Mesenchymal stem cell (in vitro differentiated cells and primary cell): ENCODE measurements around the gene NAA20.

ENCODE experiments used
- DNase-seq: peaks from one replicate; pipeline ENCODE4 v3.0.0-alpha.2; 2013
- H2AFZ ChIP-seq: one replicate; pipeline ENCODE4 v1.6.1; 2013; ENCODE audit warnings: low read depth, mild to moderate bottlenecking, control low read depth, inconsistent platforms, low read length, moderate library complexity
- H2AK5ac ChIP-seq: 2 replicates; pipeline ENCODE4 v1.6.1; 2013; ENCODE audit warnings: low read length, moderate library complexity, mild to moderate bottlenecking, inconsistent platforms; ENCODE audit not compliant: severe bottlenecking
- H2BK120ac ChIP-seq: one replicate; pipeline ENCODE4 v1.6.1; 2013; ENCODE audit warnings: low read depth, mild to moderate bottlenecking, inconsistent platforms, low read length, moderate library complexity
- H2BK12ac ChIP-seq, 2 experiments: one replicate each; pipeline ENCODE4 v1.6.1; 2013; ENCODE audit warnings: inconsistent platforms in 2 of 2, low read length in 2 of 2, mild to moderate bottlenecking in 2 of 2, moderate library complexity in 2 of 2, control low read depth in 1 of 2
- H2BK15ac ChIP-seq: one replicate; pipeline ENCODE4 v1.6.1; 2013; ENCODE audit warnings: mild to moderate bottlenecking, low read depth, inconsistent platforms; ENCODE audit not compliant: poor library complexity, severe bottlenecking
- H2BK5ac ChIP-seq: 2 replicates; pipeline ENCODE4 v1.6.1; 2013; ENCODE audit warnings: low read depth, mild to moderate bottlenecking, low read length, control low read depth, inconsistent platforms; ENCODE audit not compliant: poor library complexity, severe bottlenecking
- H3K14ac ChIP-seq, 2 experiments: one replicate each; pipeline ENCODE4 v1.6.1; 2013; ENCODE audit warnings: inconsistent platforms in 2 of 2, low read length in 2 of 2, control low read depth in 1 of 2, mild to moderate bottlenecking in 1 of 2, moderate library complexity in 1 of 2
- H3K18ac ChIP-seq, 2 experiments: one replicate each; pipeline ENCODE4 v1.6.1; 2013; ENCODE audit warnings: inconsistent platforms in 2 of 2, low read length in 2 of 2, control low read depth in 1 of 2, low read depth in 1 of 2, mild to moderate bottlenecking in 1 of 2
- H3K23ac ChIP-seq, 2 experiments: one replicate each; pipeline ENCODE4 v1.6.1; 2013; ENCODE audit warnings: inconsistent platforms in 2 of 2, low read length in 2 of 2, mild to moderate bottlenecking in 2 of 2, moderate library complexity in 2 of 2, control low read depth in 1 of 2
- H3K27ac ChIP-seq: 2 replicates; pipeline ENCODE4 v1.5.1; 2013; ENCODE audit warnings: mild to moderate bottlenecking, moderate library complexity, low read length, control low read depth, inconsistent platforms; ENCODE audit not compliant: poor library complexity, severe bottlenecking
- H3K27me3 ChIP-seq, 2 experiments: 2 replicates each; pipeline versions ENCODE4 v1.6.1 to v1.7.0; 2013; ENCODE audit warnings: low read length in 2 of 2, mild to moderate bottlenecking in 2 of 2, moderate library complexity in 2 of 2, control low read depth in 1 of 2, inconsistent platforms in 1 of 2; ENCODE audit not compliant: control insufficient read depth in 1 of 2, insufficient read depth in 1 of 2
- H3K36me3 ChIP-seq, 2 experiments: 2 replicates each; pipeline versions ENCODE4 v1.6.1 to v1.7.0; 2013; ENCODE audit warnings: low read length in 2 of 2, control low read depth in 1 of 2, inconsistent platforms in 1 of 2, low read depth in 1 of 2, mild to moderate bottlenecking in 1 of 2; ENCODE audit not compliant: insufficient read depth in 2 of 2, control insufficient read depth in 1 of 2
- H3K4ac ChIP-seq, 2 experiments: one replicate each; pipeline ENCODE4 v1.6.1; 2013; ENCODE audit warnings: inconsistent platforms in 2 of 2, low read length in 2 of 2, mild to moderate bottlenecking in 2 of 2, moderate library complexity in 2 of 2, control low read depth in 1 of 2, low read depth in 1 of 2
- H3K4me1 ChIP-seq: 2 replicates; pipeline ENCODE4 v1.6.1; 2013; ENCODE audit warnings: low read depth, low read length, control low read depth; ENCODE audit not compliant: control insufficient read depth, insufficient read depth
- H3K4me2 ChIP-seq: 2 replicates; pipeline ENCODE4 v1.6.1; 2013; ENCODE audit warnings: low read length, mild to moderate bottlenecking, inconsistent platforms; ENCODE audit not compliant: poor library complexity, severe bottlenecking
- H3K4me3 ChIP-seq, 2 experiments: 2 replicates each; pipeline versions ENCODE4 v1.5.1 to v1.7.0; 2013; ENCODE audit warnings: low read length in 2 of 2, mild to moderate bottlenecking in 2 of 2, control low read depth in 1 of 2, low read depth in 1 of 2; ENCODE audit not compliant: insufficient read depth in 1 of 2
- H3K79me1 ChIP-seq: replicated peaks from 2 replicates; pipeline ENCODE4 v1.6.1; 2013; ENCODE audit warnings: mild to moderate bottlenecking, control low read depth, low read length, inconsistent platforms; ENCODE audit not compliant: poor library complexity, severe bottlenecking
- H3K9ac ChIP-seq: 2 replicates; pipeline ENCODE4 v1.7.0; 2013; ENCODE audit warnings: mild to moderate bottlenecking, low read length, moderate library complexity
- H3K9me3 ChIP-seq: 2 replicates; pipeline ENCODE4 v1.7.0; 2013; ENCODE audit warnings: mild to moderate bottlenecking, low read length; ENCODE audit not compliant: control insufficient read depth
- H4K8ac ChIP-seq: one replicate; pipeline ENCODE4 v1.6.1; 2013; ENCODE audit warnings: inconsistent platforms, mild to moderate bottlenecking, low read length, moderate library complexity
- H4K91ac ChIP-seq: one replicate; pipeline ENCODE4 v1.6.1; 2013; ENCODE audit warnings: mild to moderate bottlenecking, low read length, inconsistent platforms
- whole genome bisulfite sequencing: methylation state at CpG from one replicate; pipeline ENCODE4 v1.1.7; 2013; ENCODE audit warnings: mixed read lengths; 5-methylcytosine and 5-hydroxymethylcytosine counted together

NAA20 gene

GRCh38 chr20:20079102-20079784 is 62.1 kb downstream of the NAA20 start:
- Histone ChIP-seq H4K91ac (no peak overlapping the region), H3K4me3 (no peak overlapping the region), H3K4me2 (no peak overlapping the region), H2BK15ac (no peak overlapping the region), H4K8ac (no peak overlapping the region), H3K9me3 (no peaks in the 10 kb centered on the region), H3K4me1 (peaks cover 5% of the 10 kb centered on the region), H2BK120ac (no peak overlapping the region), H2AK5ac (no peak overlapping the region), H3K36me3 (no peaks in the 10 kb centered on the region), H3K9ac (no peak overlapping the region), H3K14ac (no peak overlapping the region), H2BK12ac (no peak overlapping the region), H3K18ac (no peak overlapping the region), H3K79me1 (no peaks in the 10 kb centered on the region), H3K23ac (no peak overlapping the region), H2AFZ (no peak overlapping the region), H2BK5ac (no peak overlapping the region), H3K27me3 (peaks cover 13 to 23% of the 10 kb centered on the region in 2 experiments), H3K4ac (no peak overlapping the region), H3K27ac (no peak overlapping the region)
- DNase-seq = no peak
- WGBS = 39% methylated on average over 2 of the region's 5 CpGs
